Activated CD4-positive, CD25-positive, alpha-beta regulatory T cell (primary cell): ENCODE measurements around the gene KIAA0513.

Experiments
- DNase-seq, 4 experiments: peaks; one replicate each; lab custom pipeline; 2025; lab: John Stamatoyannopoulos, UW

KIAA0513 gene

GRCh38 chr16:85136213-85136701, 108.7 kb downstream of the KIAA0513 start:
- no peak for DNase-seq

GRCh38 chr16:85136702-85137322, 109.2 kb downstream of the KIAA0513 start:
- no peak for DNase-seq

- DNase-seq, result no peak
Measured at GRCh38 chr16:85137323-85138072, 109.9 kb downstream of the KIAA0513 start.

GRCh38 chr16:85138073-85138824, 110.7 kb downstream of the KIAA0513 start:
- no peak for DNase-seq

GRCh38 chr16:85138825-85139627, 111.4 kb downstream of the KIAA0513 start:
- DNase-seq, result no peak

- no peak for DNase-seq
Measured at GRCh38 chr16:85139881-85140339, 112.3 kb downstream of the KIAA0513 start.

GRCh38 chr16:85140455-85141012, 112.9 kb downstream of the KIAA0513 start:
- DNase-seq, result no peak

GRCh38 chr16:85141491-85142128, 114.0 kb downstream of the KIAA0513 start:
- no peak for DNase-seq

GRCh38 chr16:85142129-85142513, 114.5 kb downstream of the KIAA0513 start:
- no peak for DNase-seq

- DNase-seq, result no peak
Measured at GRCh38 chr16:85142771-85143211, 115.2 kb downstream of the KIAA0513 start.
